T follicular helper cell (primary cell): ENCODE data around the gene TXNL4B.
"Not testable (repeated sequence)": the region's sequence is repeated elsewhere in the genome, so short reads cannot be mapped to it uniquely, and the experiment has no call there.

Experiments
- DNase-seq: peaks from one replicate; pipeline ENCODE4 v3.0.0-alpha.2; 2020; ENCODE audit warnings: low read depth

The TXNL4B gene

GRCh38 chr16:72112452-72112792, 19.0 kb upstream of the TXNL4B start:
- no peak for DNase-seq

DNA sequence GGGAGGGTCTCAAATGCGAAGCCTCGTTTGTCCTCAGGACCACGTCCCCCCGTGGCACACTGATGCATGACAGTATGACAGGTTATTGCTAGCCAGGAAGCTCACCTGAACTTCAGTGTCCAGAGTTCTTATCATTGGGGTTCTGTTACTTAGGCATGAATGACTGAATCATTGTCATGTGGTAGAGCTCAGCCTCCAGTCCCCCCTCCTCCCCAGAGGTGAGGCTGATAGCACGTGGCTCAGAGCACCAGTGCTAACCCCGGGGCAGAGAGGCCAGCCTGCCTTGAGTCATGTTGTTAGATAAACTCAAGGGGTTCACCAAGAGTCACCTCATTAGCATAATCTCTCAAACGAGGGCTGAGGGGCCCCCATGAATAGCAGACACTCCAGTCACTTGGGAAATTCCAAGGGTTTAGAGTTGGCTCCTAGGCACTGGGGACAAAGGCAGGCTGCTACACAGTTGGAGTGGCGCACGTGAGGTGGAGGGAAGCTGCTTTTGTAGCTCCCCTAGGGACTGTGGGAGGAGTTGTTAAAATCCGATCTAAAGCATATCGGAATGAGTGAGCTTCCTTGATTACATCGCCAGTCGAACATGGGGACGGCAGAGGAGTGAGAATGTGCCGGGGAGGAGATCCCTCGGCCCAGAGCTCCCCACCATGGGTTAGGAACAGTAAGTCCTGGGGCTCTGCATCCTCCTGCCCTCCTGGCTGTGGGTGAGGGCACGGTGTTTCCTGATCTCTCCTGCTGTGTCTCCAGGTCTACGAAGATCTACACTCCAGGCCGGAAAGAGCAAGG, 18.4 kb upstream of the TXNL4B start:
- DNase-seq = no peak

- DNase-seq = no peak
Measured at GRCh38 chr16:72110662-72111615, 17.5 kb upstream of the TXNL4B start.

- no peak for DNase-seq
Measured at GRCh38 chr16:72109966-72110530, 16.6 kb upstream of the TXNL4B start.

- no peak for DNase-seq
Measured at GRCh38 chr16:72109300-72109699, 15.9 kb upstream of the TXNL4B start.

- DNase-seq = no peak
Measured at GRCh38 chr16:72108353-72109102, 15.1 kb upstream of the TXNL4B start.

DNA sequence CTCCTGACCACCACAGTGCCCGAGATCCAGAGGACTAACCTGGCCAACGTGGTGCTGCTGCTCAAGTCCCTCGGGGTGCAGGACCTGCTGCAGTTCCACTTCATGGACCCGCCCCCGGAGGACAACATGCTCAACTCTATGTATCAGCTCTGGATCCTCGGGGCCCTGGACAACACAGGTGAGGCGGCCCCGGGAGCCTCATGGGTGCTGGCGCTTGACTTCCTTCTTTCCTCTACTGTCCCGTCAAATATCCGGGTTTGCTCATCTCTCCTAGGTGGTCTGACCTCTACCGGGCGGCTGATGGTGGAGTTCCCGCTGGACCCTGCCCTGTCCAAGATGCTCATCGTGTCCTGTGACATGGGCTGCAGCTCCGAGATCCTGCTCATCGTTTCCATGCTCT, 14.0 kb upstream of the TXNL4B start:
- no peak for DNase-seq

DNA sequence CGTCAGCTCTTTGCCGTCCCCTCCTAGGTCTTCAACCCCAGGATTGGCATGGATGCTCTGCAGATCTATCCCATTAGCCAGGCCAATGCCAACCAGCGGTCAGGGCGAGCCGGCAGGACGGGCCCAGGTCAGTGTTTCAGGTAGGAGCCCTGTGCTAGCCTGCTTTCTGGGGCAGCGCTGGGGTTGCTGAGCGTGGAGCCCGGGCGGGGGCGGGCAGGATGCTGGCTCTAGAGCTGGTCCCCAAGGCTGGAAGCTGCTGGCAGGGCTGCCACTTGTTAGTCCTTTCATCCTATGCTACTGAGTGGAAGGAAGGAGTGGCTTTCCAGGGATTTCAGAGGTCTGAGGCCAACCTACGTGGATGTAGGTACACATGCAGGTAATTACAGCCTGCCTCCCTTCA, 12.6 kb upstream of the TXNL4B start:
- DNase-seq = no peak

DNA sequence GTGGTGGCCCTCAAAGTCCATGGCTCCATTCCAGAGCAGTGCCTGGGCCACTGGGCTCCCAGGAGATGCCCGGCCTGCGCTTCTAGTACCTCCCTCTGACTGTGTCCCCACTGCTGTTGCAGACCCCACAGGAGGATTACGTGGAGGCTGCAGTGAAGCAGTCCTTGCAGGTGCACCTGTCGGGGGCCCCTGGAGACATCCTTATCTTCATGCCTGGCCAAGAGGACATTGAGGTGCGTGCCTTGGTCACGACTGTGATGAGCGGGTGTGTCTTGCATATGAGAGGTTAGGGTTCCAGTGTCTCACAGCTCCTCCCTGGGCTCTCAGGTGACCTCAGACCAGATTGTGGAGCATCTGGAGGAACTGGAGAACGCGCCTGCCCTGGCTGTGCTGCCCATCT, 11.5 kb upstream of the TXNL4B start:
- no peak for DNase-seq

- DNase-seq = no peak
Measured at GRCh38 chr16:72101195-72101594, 7.8 kb upstream of the TXNL4B start.

- peak; percentile 23 for DNase-seq
Measured at GRCh38 chr16:72099377-72099818, 6.0 kb upstream of the TXNL4B start.

DNA sequence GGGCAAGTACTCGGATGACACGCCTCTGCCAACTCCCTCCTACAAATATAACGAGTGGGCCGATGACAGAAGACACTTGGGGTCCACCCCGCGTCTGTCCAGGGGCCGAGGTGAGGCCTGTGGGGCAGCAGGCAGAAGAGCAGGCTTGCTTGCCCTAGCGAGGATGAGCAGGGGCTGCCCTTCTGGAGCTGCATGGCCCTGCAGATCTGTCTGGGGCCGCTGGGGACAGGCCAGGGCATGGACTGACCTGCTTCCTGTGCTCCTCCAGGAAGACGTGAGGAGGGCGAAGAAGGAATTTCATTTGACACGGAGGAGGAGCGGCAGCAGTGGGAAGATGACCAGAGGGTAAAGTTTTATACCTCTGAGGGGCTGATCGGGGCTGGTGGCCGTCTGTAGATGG, 5.5 kb upstream of the TXNL4B start:
- no peak for DNase-seq

- no peak for DNase-seq
Measured at GRCh38 chr16:72094266-72094610, 818 bp upstream of the TXNL4B start.

DNA sequence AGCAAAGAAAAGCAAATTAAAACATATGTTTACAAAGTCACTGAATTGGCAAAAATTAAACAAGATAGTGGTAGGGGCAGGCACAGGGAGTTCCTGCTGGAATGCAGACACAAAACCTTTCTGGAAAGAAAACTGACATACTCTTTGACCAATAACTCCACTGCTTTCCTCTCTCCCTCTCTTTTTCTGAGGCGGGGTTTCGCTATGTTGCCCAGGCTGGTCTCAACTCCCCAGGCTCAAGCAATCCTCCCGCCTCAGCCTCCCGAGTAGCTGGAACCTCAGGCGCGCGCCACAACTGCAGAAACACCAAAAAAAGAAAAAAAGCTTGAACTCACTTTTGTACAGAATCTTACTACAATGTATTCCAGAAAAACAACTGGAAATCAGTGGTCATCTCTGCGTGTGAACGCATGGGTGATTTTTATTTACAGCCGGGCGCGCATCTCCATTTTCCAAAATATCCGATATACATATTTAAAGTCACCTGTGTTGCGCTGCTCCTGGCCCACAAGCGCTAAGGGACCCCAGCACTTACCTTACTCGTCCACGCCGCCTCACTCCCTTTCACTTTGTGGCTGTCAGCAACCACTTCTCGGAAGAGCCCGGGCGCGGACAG, 480 bp downstream of the TXNL4B start:
- no peak for DNase-seq

DNA sequence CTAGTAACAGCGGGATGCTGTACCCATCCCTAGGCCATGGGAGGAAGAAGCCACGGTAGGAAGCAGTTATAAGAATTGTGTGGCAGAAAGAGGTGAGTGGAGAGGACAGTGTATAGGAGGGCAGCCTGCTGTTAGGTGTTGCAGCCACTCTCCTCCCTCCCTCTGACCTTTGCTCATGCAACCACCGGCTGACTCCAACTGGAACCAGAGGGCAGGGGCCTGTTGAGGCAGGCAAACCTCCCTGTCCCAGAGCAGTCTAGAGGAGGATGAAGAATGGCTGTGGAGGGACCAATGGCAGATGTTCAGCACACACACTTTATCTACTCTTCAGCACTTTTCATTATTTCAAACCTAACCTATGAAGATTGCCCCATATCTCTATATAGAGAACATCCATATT, 2.2 kb downstream of the TXNL4B start:
- DNase-seq = no peak

- no peak for DNase-seq
Measured at GRCh38 chr16:72085002-72085401, 8.4 kb downstream of the TXNL4B start.

- DNase-seq = no peak
Measured at GRCh38 chr16:72084445-72084844, 9.0 kb downstream of the TXNL4B start.

- DNase-seq = no peak
Measured at GRCh38 chr16:72083778-72084404, 9.5 kb downstream of the TXNL4B start.

DNA sequence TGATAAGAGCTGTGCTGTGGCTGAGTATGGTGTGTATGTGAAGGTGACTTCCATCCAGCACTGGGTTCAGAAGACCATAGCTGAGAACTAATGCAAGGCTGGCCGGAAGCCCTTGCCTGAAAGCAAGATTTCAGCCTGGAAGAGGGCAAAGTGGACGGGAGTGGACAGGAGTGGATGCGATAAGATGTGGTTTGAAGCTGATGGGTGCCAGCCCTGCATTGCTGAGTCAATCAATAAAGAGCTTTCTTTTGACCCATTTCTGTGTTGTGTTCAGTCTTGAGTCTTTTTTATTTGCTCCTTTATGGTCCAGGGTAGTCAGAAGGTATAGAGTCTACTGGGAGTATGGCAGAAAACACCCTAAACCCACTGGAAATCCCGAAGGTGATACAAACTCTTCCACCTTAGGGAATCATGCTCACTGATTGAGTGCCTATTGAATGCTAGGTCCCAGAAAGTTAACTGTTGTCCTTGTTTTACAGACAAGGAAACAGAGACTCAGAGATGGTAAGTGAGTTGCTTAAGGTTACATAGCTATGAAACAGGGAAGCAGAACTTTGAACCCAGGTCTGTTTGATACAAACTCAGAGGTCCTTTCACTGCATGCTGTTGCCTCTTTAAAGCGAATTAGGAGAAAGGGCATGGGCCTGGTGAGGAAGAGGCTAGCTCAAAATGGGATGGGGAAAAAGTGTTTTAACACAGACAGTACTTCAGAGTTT, 16.3 kb downstream of the TXNL4B start:
- DNase-seq = not testable (repeated sequence)

- DNase-seq = not testable (repeated sequence)
Measured at GRCh38 chr16:72075067-72075466, 18.4 kb downstream of the TXNL4B start.
